ENCODE data around the gene VAMP2.

The VAMP2 gene

GRCh38 chr17:8155231-8155995 lies 7.3 kb downstream of the VAMP2 start:
- no peak for DNase-seq (ENCODE audit: low spot score)

GRCh38 chr17:8154608-8155155 lies 8.1 kb downstream of the VAMP2 start:
- no peak for DNase-seq (ENCODE audit: low spot score)

- peak; percentile 74 for DNase-seq (ENCODE audit: low spot score)
Measured at GRCh38 chr17:8153957-8154607, 8.7 kb downstream of the VAMP2 start.

GRCh38 chr17:8153525-8153956 lies 9.2 kb downstream of the VAMP2 start:
- no peak for DNase-seq (ENCODE audit: low spot score)

- DNase-seq (ENCODE audit: low spot score) = no peak
Measured at GRCh38 chr17:8153031-8153451, 9.7 kb downstream of the VAMP2 start.

GRCh38 chr17:8152112-8152775 lies 10.5 kb downstream of the VAMP2 start, which contains the start of gene PER1:
Gene PER1 (minus strand): TSS chr17:8152404. CDS start chr17:8150706, 1,698 bp downstream.
- peak; percentile 87 for DNase-seq (ENCODE audit: low spot score)

GRCh38 chr17:8151641-8152111 lies 11.1 kb downstream of the VAMP2 start:
- DNase-seq (ENCODE audit: low spot score) = no peak

GRCh38 chr17:8151120-8151640 lies 11.6 kb downstream of the VAMP2 start:
- peak; percentile 81 for DNase-seq (ENCODE audit: low spot score)

- DNase-seq (ENCODE audit: low spot score) = no peak
Measured at GRCh38 chr17:8150194-8151119, 12.3 kb downstream of the VAMP2 start.

GRCh38 chr17:8149419-8150193 lies 13.1 kb downstream of the VAMP2 start:
- DNase-seq (ENCODE audit: low spot score) = no peak

GRCh38 chr17:8148560-8148959 lies 14.2 kb downstream of the VAMP2 start:
- no peak for DNase-seq (ENCODE audit: low spot score)

- no peak for DNase-seq (ENCODE audit: low spot score)
Measured at GRCh38 chr17:8147805-8148404, 14.8 kb downstream of the VAMP2 start.

GRCh38 chr17:8147141-8147804 lies 15.5 kb downstream of the VAMP2 start:
- no peak for DNase-seq (ENCODE audit: low spot score)

GRCh38 chr17:8146381-8147140 lies 16.2 kb downstream of the VAMP2 start:
- no peak for DNase-seq (ENCODE audit: low spot score)

GRCh38 chr17:8145811-8146210 lies 16.9 kb downstream of the VAMP2 start:
- no peak for DNase-seq (ENCODE audit: low spot score)

GRCh38 chr17:8144401-8145231 lies 18.1 kb downstream of the VAMP2 start:
- no peak for DNase-seq (ENCODE audit: low spot score)

GRCh38 chr17:8143581-8144400 lies 19.0 kb downstream of the VAMP2 start:
- DNase-seq (ENCODE audit: low spot score) = no peak

All from D341Med (cell line).